ENCODE results near the gene AHSG.

DNA sequence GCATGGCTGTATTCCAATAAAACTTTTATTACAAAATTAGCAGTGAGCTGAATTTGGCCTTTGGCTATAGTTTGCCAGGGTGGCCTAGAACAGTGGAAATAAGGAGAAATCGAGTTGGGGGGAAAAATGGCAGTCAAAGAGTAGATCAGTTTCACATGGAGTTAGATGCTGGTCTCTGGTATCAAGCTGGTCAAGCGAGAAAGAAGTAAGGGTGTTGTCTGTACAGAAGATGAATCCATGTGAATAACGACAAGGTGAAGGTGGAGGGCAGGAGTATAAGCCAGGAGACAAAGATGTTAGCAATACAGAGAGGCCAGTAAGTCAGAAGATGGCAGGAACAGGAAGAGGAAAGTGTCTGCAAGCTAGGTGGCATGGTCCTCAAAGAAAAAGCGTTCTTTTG, 11.7 kb downstream of the AHSG start:
- TF ChIP-seq YY1 (IDR thresholded peaks at IDR 0.05; ENCODE audit: extremely low read depth, insufficient replicate concordance, low read depth, low read length) (no peak), ZFX (IDR thresholded peaks at IDR 0.05) (no peak), CEBPB (IDR thresholded peaks at IDR 0.05; ENCODE audit: low read depth) (no peak), EZH2phosphoT487 (IDR thresholded peaks at IDR 0.05; ENCODE audit: borderline replicate concordance) (no peak), RAD21 (IDR thresholded peaks at IDR 0.05; ENCODE audit: low read depth) (no peak), CTCF (IDR thresholded peaks at IDR 0.05 in 2 of 3, conservative IDR thresholded peaks at IDR 0.05 in 1 of 3; ENCODE audit: borderline replicate concordance in 1 of 3, insufficient read depth in 1 of 3, low read depth in 2 of 3, low read length in 2 of 3) (no peak), FOSL1 (IDR thresholded peaks at IDR 0.05; ENCODE audit: low read depth) (no peak), EZH2 (IDR thresholded peaks at IDR 0.05) (no peak), POLR2AphosphoS5 (IDR thresholded peaks at IDR 0.05; ENCODE audit: low read depth, low read length) (no peak), CBX3 (IDR thresholded peaks at IDR 0.05; ENCODE audit: low read depth) (no peak), TCF7L2 (IDR thresholded peaks at IDR 0.05; ENCODE audit: borderline replicate concordance, extremely low read depth, insufficient read depth, insufficient read length) (no peak)
- TF ChIP-seq, protein P1, sequence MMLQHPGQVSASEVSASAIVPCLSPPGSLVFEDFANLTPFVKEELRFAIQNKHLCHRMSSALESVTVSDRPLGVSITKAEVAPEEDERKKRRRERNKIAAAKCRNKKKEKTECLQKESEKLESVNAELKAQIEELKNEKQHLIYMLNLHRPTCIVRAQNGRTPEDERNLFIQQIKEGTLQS (IDR thresholded peaks at IDR 0.05), result no peak
- TF ChIP-seq, protein P2, sequence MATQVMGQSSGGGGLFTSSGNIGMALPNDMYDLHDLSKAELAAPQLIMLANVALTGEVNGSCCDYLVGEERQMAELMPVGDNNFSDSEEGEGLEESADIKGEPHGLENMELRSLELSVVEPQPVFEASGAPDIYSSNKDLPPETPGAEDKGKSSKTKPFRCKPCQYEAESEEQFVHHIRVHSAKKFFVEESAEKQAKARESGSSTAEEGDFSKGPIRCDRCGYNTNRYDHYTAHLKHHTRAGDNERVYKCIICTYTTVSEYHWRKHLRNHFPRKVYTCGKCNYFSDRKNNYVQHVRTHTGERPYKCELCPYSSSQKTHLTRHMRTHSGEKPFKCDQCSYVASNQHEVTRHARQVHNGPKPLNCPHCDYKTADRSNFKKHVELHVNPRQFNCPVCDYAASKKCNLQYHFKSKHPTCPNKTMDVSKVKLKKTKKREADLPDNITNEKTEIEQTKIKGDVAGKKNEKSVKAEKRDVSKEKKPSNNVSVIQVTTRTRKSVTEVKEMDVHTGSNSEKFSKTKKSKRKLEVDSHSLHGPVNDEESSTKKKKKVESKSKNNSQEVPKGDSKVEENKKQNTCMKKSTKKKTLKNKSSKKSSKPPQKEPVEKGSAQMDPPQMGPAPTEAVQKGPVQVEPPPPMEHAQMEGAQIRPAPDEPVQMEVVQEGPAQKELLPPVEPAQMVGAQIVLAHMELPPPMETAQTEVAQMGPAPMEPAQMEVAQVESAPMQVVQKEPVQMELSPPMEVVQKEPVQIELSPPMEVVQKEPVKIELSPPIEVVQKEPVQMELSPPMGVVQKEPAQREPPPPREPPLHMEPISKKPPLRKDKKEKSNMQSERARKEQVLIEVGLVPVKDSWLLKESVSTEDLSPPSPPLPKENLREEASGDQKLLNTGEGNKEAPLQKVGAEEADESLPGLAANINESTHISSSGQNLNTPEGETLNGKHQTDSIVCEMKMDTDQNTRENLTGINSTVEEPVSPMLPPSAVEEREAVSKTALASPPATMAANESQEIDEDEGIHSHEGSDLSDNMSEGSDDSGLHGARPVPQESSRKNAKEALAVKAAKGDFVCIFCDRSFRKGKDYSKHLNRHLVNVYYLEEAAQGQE (IDR thresholded peaks at IDR 0.05; ENCODE audit: low read depth), result no peak
- TF ChIP-seq, protein P3, sequence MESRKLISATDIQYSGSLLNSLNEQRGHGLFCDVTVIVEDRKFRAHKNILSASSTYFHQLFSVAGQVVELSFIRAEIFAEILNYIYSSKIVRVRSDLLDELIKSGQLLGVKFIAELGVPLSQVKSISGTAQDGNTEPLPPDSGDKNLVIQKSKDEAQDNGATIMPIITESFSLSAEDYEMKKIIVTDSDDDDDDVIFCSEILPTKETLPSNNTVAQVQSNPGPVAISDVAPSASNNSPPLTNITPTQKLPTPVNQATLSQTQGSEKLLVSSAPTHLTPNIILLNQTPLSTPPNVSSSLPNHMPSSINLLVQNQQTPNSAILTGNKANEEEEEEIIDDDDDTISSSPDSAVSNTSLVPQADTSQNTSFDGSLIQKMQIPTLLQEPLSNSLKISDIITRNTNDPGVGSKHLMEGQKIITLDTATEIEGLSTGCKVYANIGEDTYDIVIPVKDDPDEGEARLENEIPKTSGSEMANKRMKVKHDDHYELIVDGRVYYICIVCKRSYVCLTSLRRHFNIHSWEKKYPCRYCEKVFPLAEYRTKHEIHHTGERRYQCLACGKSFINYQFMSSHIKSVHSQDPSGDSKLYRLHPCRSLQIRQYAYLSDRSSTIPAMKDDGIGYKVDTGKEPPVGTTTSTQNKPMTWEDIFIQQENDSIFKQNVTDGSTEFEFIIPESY (IDR thresholded peaks at IDR 0.05; ENCODE audit: extremely low read depth, insufficient replicate concordance, low read length), result no peak

All from HCT116 (cell line).